OCI-LY1 (cell line): Measurements from ENCODE around the gene ZBTB17.

Experiments used
- H2AFZ ChIP-seq: fragments of 200-600 bp; sonication (generic), shearing (Covaris generic); 2 replicates; pipeline ENCODE4 v1.6.0; 2014; ENCODE audit warnings: antibody characterized with exemption, mild to moderate bottlenecking, low read length
- H3F3A ChIP-seq: fragments of 200-600 bp; sonication (generic), shearing (Covaris generic); 2 replicates; pipeline ENCODE4 v1.6.0; 2014; ENCODE audit warnings: mild to moderate bottlenecking, antibody characterized with exemption, low read length, moderate library complexity; ENCODE audit not compliant: insufficient read depth
- H3K27ac ChIP-seq: fragments of 200-600 bp; sonication (generic); 2 replicates; pipeline ENCODE4 v1.5.1; 2014; ENCODE audit warnings: low read length, mixed run types, mild to moderate bottlenecking, low read depth; ENCODE audit not compliant: poor library complexity, severe bottlenecking
- H3K27me3 ChIP-seq: fragments of 200-600 bp; sonication (generic); 2 replicates; pipeline ENCODE4 v1.6.0; 2014; ENCODE audit warnings: antibody characterized with exemption, mild to moderate bottlenecking, low read length, moderate library complexity; ENCODE audit not compliant: insufficient read depth
- H3K36me3 ChIP-seq: fragments of 200-600 bp; sonication (generic); 2 replicates; pipeline ENCODE4 v1.6.1; 2014; ENCODE audit warnings: mild to moderate bottlenecking, antibody characterized with exemption, low read length, moderate library complexity, mixed read lengths; ENCODE audit not compliant: insufficient read depth
- H3K4me1 ChIP-seq: fragments of 200-600 bp; sonication (generic); 2 replicates; pipeline ENCODE4 v1.5.1; 2014; ENCODE audit warnings: mild to moderate bottlenecking, low read length, moderate library complexity; ENCODE audit not compliant: insufficient read depth, severe bottlenecking
- H3K4me2 ChIP-seq: fragments of 200-600 bp; sonication (generic), shearing (Covaris generic); 2 replicates; pipeline ENCODE4 v1.6.1; 2014; ENCODE audit warnings: low read length
- H3K4me3 ChIP-seq: fragments of 200-600 bp; sonication (generic); 2 replicates; pipeline ENCODE4 v1.5.1; 2014; ENCODE audit warnings: low read length, low read depth, mild to moderate bottlenecking, mixed read lengths; ENCODE audit not compliant: poor library complexity, severe bottlenecking
- H3K79me2 ChIP-seq: fragments of 200-600 bp; shearing (Covaris generic); 2 replicates; pipeline ENCODE4 v1.6.1; 2016; ENCODE audit warnings: mixed run types, low read length, mixed read lengths; ENCODE audit not compliant: insufficient read depth
- H3K9ac ChIP-seq: fragments of 200-600 bp; sonication (generic), shearing (Covaris generic); 2 replicates; pipeline ENCODE4 v1.6.1; 2014; ENCODE audit warnings: mild to moderate bottlenecking, low read length, mixed read lengths
- H3K9me2 ChIP-seq: fragments of 200-600 bp; sonication (generic), shearing (Covaris generic); 2 replicates; pipeline ENCODE4 v1.6.1; 2014; ENCODE audit warnings: low read depth, mild to moderate bottlenecking, low read length, mixed read lengths
- H3K9me3 ChIP-seq: fragments of 200-600 bp; shearing (Covaris generic); 2 replicates; pipeline ENCODE4 v1.6.1; 2014; ENCODE audit warnings: low read length, mixed read lengths
- H4K20me1 ChIP-seq: fragments of 200-600 bp; sonication (generic), shearing (Covaris generic); 2 replicates; pipeline ENCODE4 v1.6.0; 2016; ENCODE audit warnings: mild to moderate bottlenecking, low read length; ENCODE audit not compliant: insufficient read depth
- CTCF ChIP-seq: fragments of 200-600 bp; sonication (generic), shearing (Covaris generic); IDR thresholded peaks from 2 replicates; pipeline ENCODE4 v1.5.1; 2017; ENCODE audit warnings: mild to moderate bottlenecking, antibody characterized with exemption, low read length, moderate library complexity, mixed read lengths
- EZH2 ChIP-seq: fragments of 200-600 bp; sonication (generic), shearing (Covaris generic); IDR thresholded peaks from 2 replicates; pipeline ENCODE4 v1.8.0; 2017; ENCODE audit warnings: borderline replicate concordance, mixed run types, mild to moderate bottlenecking, antibody characterized with exemption, low read length, moderate library complexity, mixed read lengths

The ZBTB17 gene

GRCh38 chr1:15955552-15955951 lies 20.3 kb downstream of the ZBTB17 start:
- Histone ChIP-seq H3K4me2 (no peak overlapping the region), H3K9me3 (no peaks in the 10 kb centered on the region), H4K20me1 (no peaks in the 10 kb centered on the region), H3F3A (no peaks in the 10 kb centered on the region; the same call in 1 of the 2 replicates), H3K36me3 (peaks cover 4% of the 10 kb centered on the region; the same call in 1 of the 2 replicates), H3K27ac (no peak overlapping the region), H2AFZ (no peak overlapping the region), H3K4me3 (no peak overlapping the region), H3K79me2 (no peaks in the 10 kb centered on the region), H3K27me3 (no peaks in the 10 kb centered on the region), H3K9ac (no peak overlapping the region), H3K9me2 (no peaks in the 10 kb centered on the region), H3K4me1 (peaks cover 13% of the 10 kb centered on the region)
- TF ChIP-seq EZH2 (no peak), CTCF (no peak)

- Histone ChIP-seq H3K4me1 (peaks cover 25% of the 10 kb centered on the region), H3K4me3 (no peak overlapping the region), H3K27ac (no peak overlapping the region), H3F3A (no peaks in the 10 kb centered on the region), H3K9ac (no peak overlapping the region), H3K36me3 (peaks cover 4% of the 10 kb centered on the region; the same call in 1 of the 2 replicates), H4K20me1 (no peaks in the 10 kb centered on the region), H2AFZ (no peak overlapping the region), H3K9me3 (no peaks in the 10 kb centered on the region), H3K79me2 (no peaks in the 10 kb centered on the region), H3K4me2 (no peak overlapping the region), H3K9me2 (no peaks in the 10 kb centered on the region), H3K27me3 (no peaks in the 10 kb centered on the region)
- no peak for TF ChIP-seq EZH2
- TF ChIP-seq CTCF, result no peak
Measured at GRCh38 chr1:15954316-15954715, 21.6 kb downstream of the ZBTB17 start.

- Histone ChIP-seq H3K4me1 (peaks cover 30% of the 10 kb centered on the region), H3K27ac (no peak overlapping the region)
Measured at GRCh38 chr1:15953791-15954241, 22.1 kb downstream of the ZBTB17 start.

More at GRCh38 chr1:15953791-15954241, 22.1 kb downstream of the ZBTB17 start:
- Histone ChIP-seq H3K79me2 (no peaks in the 10 kb centered on the region), H3K9ac (no peak overlapping the region), H3K9me2 (no peaks in the 10 kb centered on the region), H3F3A (no peaks in the 10 kb centered on the region), H3K4me2 (no peak overlapping the region), H3K9me3 (no peaks in the 10 kb centered on the region), H2AFZ (no peak overlapping the region), H4K20me1 (no peaks in the 10 kb centered on the region), H3K36me3 (peaks cover 8% of the 10 kb centered on the region; the same call in 1 of the 2 replicates), H3K4me3 (no peak overlapping the region), H3K27me3 (no peaks in the 10 kb centered on the region)
- TF ChIP-seq EZH2 (no peak), CTCF (no peak)
